A673 (cell line): Measurements from ENCODE around the gene SMC5. TPM values are rescaled to one million over a fixed set of nuclear protein-coding genes. Genes with fewer than 3 reads are reported as not detected.

ENCODE experiments used
- BruUV-seq: library from RNA; stranded (reverse); fragments of 400-500 nt; replicated peaks from 2 replicates; lab custom pipeline; 2021; lab: Mats Ljungman, UMichigan
- CTCF ChIA-PET: fragments of 300-600 bp; sonication (Branson Sonifier 250); formaldehyde crosslinking; loops from one replicate; lab custom pipeline; 2022; ENCODE audit warnings: antibody characterized with exemption; lab: Charles Lee
- POLR2A ChIA-PET: fragments of 300-600 bp; sonication (Branson Sonifier 250); formaldehyde crosslinking; loops from one replicate; lab custom pipeline; 2022; ENCODE audit warnings: antibody characterized with exemption; ENCODE audit not compliant: low non-redundant PET; lab: Charles Lee
- DNase-seq: peaks from one replicate; pipeline ENCODE4 v3.0.0-alpha.2; 2015; ENCODE audit warnings: low spot score
- H3K27ac ChIP-seq: fragments of 200-600 bp; sonication (generic); 2 replicates; pipeline ENCODE4 v1.5.1; 2016; ENCODE audit warnings: mixed run types, low read depth, mild to moderate bottlenecking, mixed read lengths, antibody characterized with exemption, low read length; ENCODE audit not compliant: poor library complexity, severe bottlenecking
- H3K27me3 ChIP-seq: fragments of 200-600 bp; sonication (generic); replicated peaks from 2 replicates; pipeline ENCODE4 v1.6.1; 2017; ENCODE audit warnings: mixed run types, low read depth, mild to moderate bottlenecking, mixed read lengths, antibody characterized with exemption, low read length; ENCODE audit not compliant: insufficient read depth, poor library complexity
- H3K36me3 ChIP-seq: fragments of 200-600 bp; sonication (generic); 2 replicates; pipeline ENCODE4 v1.6.1; 2016; ENCODE audit warnings: mixed run types, mild to moderate bottlenecking, mixed read lengths, antibody characterized with exemption, low read length; ENCODE audit not compliant: insufficient read depth, poor library complexity, severe bottlenecking
- H3K4me1 ChIP-seq: fragments of 200-600 bp; sonication (generic); 2 replicates; pipeline ENCODE4 v1.6.1; 2017; ENCODE audit warnings: mixed run types, mild to moderate bottlenecking, mixed read lengths, antibody characterized with exemption, low read length; ENCODE audit not compliant: insufficient read depth, poor library complexity, severe bottlenecking
- H3K4me3 ChIP-seq: fragments of 200-600 bp; sonication (generic); 2 replicates; pipeline ENCODE4 v1.5.1; 2016; ENCODE audit warnings: low read depth, mixed run types, mild to moderate bottlenecking, mixed read lengths, low read length; ENCODE audit not compliant: poor library complexity, severe bottlenecking
- H3K9me3 ChIP-seq: fragments of 200-600 bp; sonication (generic); 2 replicates; pipeline ENCODE4 v1.6.1; 2016; ENCODE audit warnings: mixed run types, low read depth, mild to moderate bottlenecking, mixed read lengths, antibody characterized with exemption, low read length; ENCODE audit not compliant: poor library complexity, severe bottlenecking
- EZH2 ChIP-seq: fragments of 200-600 bp; sonication (generic); IDR thresholded peaks from 2 replicates; pipeline ENCODE4 v1.6.1; 2017; ENCODE audit warnings: borderline replicate concordance, low read depth, mild to moderate bottlenecking, mixed read lengths, antibody characterized with exemption, low read length; ENCODE audit not compliant: poor library complexity, severe bottlenecking
- intact Hi-C: fragments of 100-400 bp; cut with micrococcal nuclease; formaldehyde crosslinking; loops from one replicate; pipeline ENCODE4 v1.10.0; 2022; ENCODE audit not compliant: unreplicated experiment
- total RNA-seq: library from RNA; stranded (reverse); gene quantifications from 2 replicates; pipeline ENCODE4 v1.2.3, GENCODE V29; 2021
- TF ChIP-seq, protein P1 (sequence below): fragments of 300-800, 200-600 bp; sonication (generic); conservative IDR thresholded peaks from 2 replicates; pipeline ENCODE4 v1.5.1; 2017; ENCODE audit warnings: low read depth, mild to moderate bottlenecking, antibody characterized with exemption, low read length, moderate library complexity, mixed read lengths

The SMC5 gene
- total RNA-seq, 1 experiment from 2014 or later: 26.5 TPM

DNA sequence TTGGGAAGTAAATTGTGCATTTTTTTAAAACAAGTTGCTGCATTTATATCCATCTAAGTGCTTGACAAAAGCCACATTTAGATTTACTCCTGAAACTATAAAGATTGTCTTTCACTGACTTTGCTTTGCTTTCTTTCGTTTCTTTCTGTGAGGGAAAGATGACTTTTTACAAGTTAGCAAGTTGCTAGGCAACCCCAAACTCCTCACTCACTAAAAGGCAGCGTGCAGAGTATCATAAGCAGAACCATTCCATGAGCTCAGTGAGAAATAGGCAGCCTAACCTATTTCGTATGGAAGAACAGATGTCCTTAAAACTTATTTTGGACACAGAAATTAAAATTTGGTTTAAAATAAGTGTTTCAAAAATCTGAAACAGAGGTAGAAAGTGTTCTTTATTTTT, 126.6 kb downstream of the SMC5 start:
- no peak for TF ChIP-seq EZH2
- TF ChIP-seq, protein P1, sequence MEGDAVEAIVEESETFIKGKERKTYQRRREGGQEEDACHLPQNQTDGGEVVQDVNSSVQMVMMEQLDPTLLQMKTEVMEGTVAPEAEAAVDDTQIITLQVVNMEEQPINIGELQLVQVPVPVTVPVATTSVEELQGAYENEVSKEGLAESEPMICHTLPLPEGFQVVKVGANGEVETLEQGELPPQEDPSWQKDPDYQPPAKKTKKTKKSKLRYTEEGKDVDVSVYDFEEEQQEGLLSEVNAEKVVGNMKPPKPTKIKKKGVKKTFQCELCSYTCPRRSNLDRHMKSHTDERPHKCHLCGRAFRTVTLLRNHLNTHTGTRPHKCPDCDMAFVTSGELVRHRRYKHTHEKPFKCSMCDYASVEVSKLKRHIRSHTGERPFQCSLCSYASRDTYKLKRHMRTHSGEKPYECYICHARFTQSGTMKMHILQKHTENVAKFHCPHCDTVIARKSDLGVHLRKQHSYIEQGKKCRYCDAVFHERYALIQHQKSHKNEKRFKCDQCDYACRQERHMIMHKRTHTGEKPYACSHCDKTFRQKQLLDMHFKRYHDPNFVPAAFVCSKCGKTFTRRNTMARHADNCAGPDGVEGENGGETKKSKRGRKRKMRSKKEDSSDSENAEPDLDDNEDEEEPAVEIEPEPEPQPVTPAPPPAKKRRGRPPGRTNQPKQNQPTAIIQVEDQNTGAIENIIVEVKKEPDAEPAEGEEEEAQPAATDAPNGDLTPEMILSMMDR: no peak
- H3K4me3 ChIP-seq: no peak overlapping the region
- no peak overlapping the region for H3K27ac ChIP-seq
- DNase-seq: no peak
- H3K36me3 ChIP-seq: no peaks in the 10 kb centered on the region
- intact Hi-C loops: no loop called here
- H3K4me1 ChIP-seq: no peaks in the 10 kb centered on the region
- no peaks in the 10 kb centered on the region for H3K9me3 ChIP-seq
- ChIA-PET POLR2A (no interaction called here), CTCF (no interaction called here)
- H3K27me3 ChIP-seq: no peaks in the 10 kb centered on the region
- BruUV-seq: no TSS peak

DNA sequence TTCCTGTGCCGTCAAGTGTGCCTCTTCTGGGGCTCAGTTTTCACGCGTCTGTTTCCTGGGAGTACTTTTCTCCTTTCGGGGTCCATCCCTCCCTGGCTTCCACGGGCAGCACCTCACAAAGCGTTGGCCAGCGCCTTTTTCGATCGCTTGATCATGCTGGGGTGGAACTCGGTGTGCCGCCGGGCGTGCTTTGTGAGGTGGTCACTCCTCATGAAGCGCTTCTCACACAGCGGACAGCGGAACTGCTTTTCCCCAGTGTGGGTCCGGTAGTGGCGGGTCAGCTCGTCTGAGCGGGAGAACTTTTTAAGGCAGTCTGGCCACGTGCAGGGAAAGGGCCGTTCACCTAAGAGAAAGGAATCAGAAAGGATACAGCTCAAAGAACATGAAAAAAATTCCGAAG, 128.9 kb downstream of the SMC5 start:
- no peak for DNase-seq
- no peaks in the 10 kb centered on the region for H3K4me1 ChIP-seq
- ChIA-PET CTCF (no interaction called here), POLR2A (no interaction called here)
- no peak for TF ChIP-seq EZH2
- TF ChIP-seq, protein P1: no peak
- no peaks in the 10 kb centered on the region for H3K36me3 ChIP-seq
- no peak overlapping the region for H3K27ac ChIP-seq
- no peak overlapping the region for H3K4me3 ChIP-seq
- H3K27me3 ChIP-seq: no peaks in the 10 kb centered on the region
- BruUV-seq: no TSS peak
- intact Hi-C loops: no loop called here
- no peaks in the 10 kb centered on the region for H3K9me3 ChIP-seq

DNA sequence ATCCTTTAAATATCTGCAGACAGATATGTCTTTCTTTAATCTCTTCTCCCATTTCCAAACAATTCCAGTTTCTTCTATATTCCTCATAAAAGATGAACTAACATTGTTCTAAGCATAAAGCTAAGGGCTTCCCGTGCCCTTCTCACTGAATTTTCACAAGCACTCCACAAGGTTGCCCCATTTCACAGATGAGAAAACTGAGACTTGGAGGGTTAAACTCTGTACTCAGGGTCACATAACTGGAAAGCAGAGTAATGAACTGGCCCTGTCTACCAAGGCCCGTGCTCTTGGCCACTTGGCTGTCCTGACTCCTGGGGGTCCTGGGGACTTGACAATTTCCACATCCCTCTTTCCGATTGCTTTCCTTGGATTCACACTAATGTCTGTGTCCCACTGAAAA, 130.4 kb downstream of the SMC5 start:
- Histone ChIP-seq H3K9me3 (no peaks in the 10 kb centered on the region), H3K27ac (no peak overlapping the region), H3K4me1 (no peaks in the 10 kb centered on the region), H3K36me3 (no peaks in the 10 kb centered on the region), H3K4me3 (no peak overlapping the region), H3K27me3 (no peaks in the 10 kb centered on the region)
- ChIA-PET CTCF (no interaction called here), POLR2A (no interaction called here)
- TF ChIP-seq, protein P1: no peak
- TF ChIP-seq EZH2: no peak
- intact Hi-C loops: no loop called here
- no TSS peak for BruUV-seq
- DNase-seq: no peak
